22Rv1 (cell line): ENCODE data around the gene STK38L.
A peak's percentile ranks its signal among the peaks of the same experiment; 100 is the strongest.

ENCODE experiments used
- H3K27ac ChIP-seq: fragments of 450-650 bp; 2 replicates; pipeline ENCODE4 v1.5.1; 2017
- CTCF ChIP-seq: fragments of 450-650 bp; IDR thresholded peaks from 2 replicates; pipeline ENCODE4 v1.5.1; 2017; ENCODE audit warnings: mild to moderate bottlenecking
- ZFX ChIP-seq: fragments of 450-650 bp; IDR thresholded peaks from 2 replicates; pipeline ENCODE4 v1.6.1; 2017; ENCODE audit warnings: antibody characterized with exemption, borderline replicate concordance

The STK38L gene

GRCh38 chr12:27243804-27244688 is at the start of gene STK38L:
Gene STK38L (plus strand): TSS chr12:27244286. CDS start chr12:27297721, 53,435 bp downstream.
- peak within 1 kb of the TSS; percentile 68 for H3K27ac ChIP-seq

GRCh38 chr12:27194644-27195043 is 49.4 kb upstream of the STK38L start:
- no peak for TF ChIP-seq CTCF
- TF ChIP-seq ZFX: no peak
- no peak overlapping the region for H3K27ac ChIP-seq

More at GRCh38 chr12:27243804-27244688, at the start of gene STK38L:
- no peak; the same call in none of the 2 replicates for TF ChIP-seq CTCF
- TF ChIP-seq ZFX: no peak

GRCh38 chr12:27198036-27198435 is 46.0 kb upstream of the STK38L start:
- TF ChIP-seq CTCF (no peak), ZFX (no peak)
- H3K27ac ChIP-seq: no peak overlapping the region

- no peak overlapping the region for H3K27ac ChIP-seq
Measured at GRCh38 chr12:27199638-27200300, 44.3 kb upstream of the STK38L start.

GRCh38 chr12:27201169-27201568 is 42.9 kb upstream of the STK38L start:
- no peak overlapping the region for H3K27ac ChIP-seq
- TF ChIP-seq CTCF: no peak
- no peak for TF ChIP-seq ZFX

More at GRCh38 chr12:27199638-27200300, 44.3 kb upstream of the STK38L start:
- TF ChIP-seq CTCF: no peak
- no peak for TF ChIP-seq ZFX

GRCh38 chr12:27206801-27207502 is 37.1 kb upstream of the STK38L start:
- TF ChIP-seq CTCF (no peak), ZFX (no peak)
- H3K27ac ChIP-seq: no peak overlapping the region
